ENCODE results near the gene MAP2K6.

The MAP2K6 gene

DNA sequence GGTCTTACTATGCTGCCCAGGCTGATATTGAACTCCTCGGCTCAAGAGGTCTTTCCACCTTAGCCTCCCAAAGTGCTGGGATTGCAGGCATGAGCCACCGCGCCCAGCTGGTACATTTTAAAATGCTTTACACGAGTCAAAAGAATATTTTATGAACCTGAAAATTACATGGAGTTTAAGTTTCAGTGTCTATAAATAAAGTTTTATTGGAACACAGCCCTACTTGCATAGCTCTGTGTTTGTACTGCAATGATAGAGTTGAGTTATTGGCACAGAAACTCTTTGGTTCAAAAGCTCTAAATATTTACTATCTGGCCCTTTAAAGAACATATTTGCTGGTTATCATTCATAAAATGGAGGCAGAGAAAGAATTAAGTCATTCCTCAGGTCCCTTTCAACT, 24.3 kb downstream of the MAP2K6 start:
- Histone ChIP-seq H3K9ac (no peak overlapping the region), H3K36me3 (ENCODE audit: insufficient read depth) (no peaks in the 10 kb centered on the region), H2AFZ (ENCODE audit: low read depth) (no peak overlapping the region), H4K20me1 (ENCODE audit: insufficient read depth) (no peaks in the 10 kb centered on the region), H3K27ac (no peak overlapping the region), H3K4me1 (ENCODE audit: low read depth, poor library complexity, severe bottlenecking) (no peaks in the 10 kb centered on the region), H3K4me3 (IDR thresholded peaks at IDR 0.05; ENCODE audit: insufficient read depth, low read depth, low read length) (no peak overlapping the region), H3K79me2 (ENCODE audit: insufficient read depth, low read depth) (no peaks in the 10 kb centered on the region), H3K4me2 (no peak overlapping the region), H3K27me3 (ENCODE audit: insufficient read depth, low read depth) (no peaks in the 10 kb centered on the region)
- TF ChIP-seq, protein P1, sequence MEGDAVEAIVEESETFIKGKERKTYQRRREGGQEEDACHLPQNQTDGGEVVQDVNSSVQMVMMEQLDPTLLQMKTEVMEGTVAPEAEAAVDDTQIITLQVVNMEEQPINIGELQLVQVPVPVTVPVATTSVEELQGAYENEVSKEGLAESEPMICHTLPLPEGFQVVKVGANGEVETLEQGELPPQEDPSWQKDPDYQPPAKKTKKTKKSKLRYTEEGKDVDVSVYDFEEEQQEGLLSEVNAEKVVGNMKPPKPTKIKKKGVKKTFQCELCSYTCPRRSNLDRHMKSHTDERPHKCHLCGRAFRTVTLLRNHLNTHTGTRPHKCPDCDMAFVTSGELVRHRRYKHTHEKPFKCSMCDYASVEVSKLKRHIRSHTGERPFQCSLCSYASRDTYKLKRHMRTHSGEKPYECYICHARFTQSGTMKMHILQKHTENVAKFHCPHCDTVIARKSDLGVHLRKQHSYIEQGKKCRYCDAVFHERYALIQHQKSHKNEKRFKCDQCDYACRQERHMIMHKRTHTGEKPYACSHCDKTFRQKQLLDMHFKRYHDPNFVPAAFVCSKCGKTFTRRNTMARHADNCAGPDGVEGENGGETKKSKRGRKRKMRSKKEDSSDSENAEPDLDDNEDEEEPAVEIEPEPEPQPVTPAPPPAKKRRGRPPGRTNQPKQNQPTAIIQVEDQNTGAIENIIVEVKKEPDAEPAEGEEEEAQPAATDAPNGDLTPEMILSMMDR (conservative IDR thresholded peaks at IDR 0.05; ENCODE audit: low read depth, low read length): no peak

DNA sequence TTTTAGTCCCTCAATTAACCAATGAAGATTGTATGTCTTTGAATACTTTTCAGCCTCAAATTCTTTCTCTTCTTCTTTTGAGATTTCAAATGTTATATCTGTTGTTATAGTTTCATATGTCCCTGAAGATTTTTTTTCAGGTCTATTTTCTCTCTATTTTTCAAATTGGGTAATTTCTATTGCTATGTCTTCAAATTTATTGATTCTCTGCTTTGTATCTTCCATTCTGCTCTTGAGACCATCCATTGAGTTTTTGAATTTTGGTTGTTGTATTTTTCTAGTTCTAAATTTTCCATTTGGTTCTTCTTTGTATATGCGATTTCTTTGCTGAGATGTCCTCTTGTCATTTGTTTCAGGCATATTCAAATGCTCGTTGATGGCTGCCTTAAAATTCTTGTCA, 26.7 kb downstream of the MAP2K6 start:
- Histone ChIP-seq H3K4me3 (IDR thresholded peaks at IDR 0.05; ENCODE audit: insufficient read depth, low read depth, low read length) (no peak overlapping the region), H3K27ac (no peak overlapping the region), H3K4me2 (no peak overlapping the region), H4K20me1 (ENCODE audit: insufficient read depth) (no peaks in the 10 kb centered on the region), H3K79me2 (ENCODE audit: insufficient read depth, low read depth) (no peaks in the 10 kb centered on the region), H3K9ac (no peak overlapping the region), H2AFZ (ENCODE audit: low read depth) (no peak overlapping the region), H3K27me3 (ENCODE audit: insufficient read depth, low read depth) (no peaks in the 10 kb centered on the region), H3K4me1 (ENCODE audit: low read depth, poor library complexity, severe bottlenecking) (no peaks in the 10 kb centered on the region), H3K36me3 (ENCODE audit: insufficient read depth) (no peaks in the 10 kb centered on the region)
- TF ChIP-seq, protein P1 (conservative IDR thresholded peaks at IDR 0.05; ENCODE audit: low read depth, low read length): no peak

DNA sequence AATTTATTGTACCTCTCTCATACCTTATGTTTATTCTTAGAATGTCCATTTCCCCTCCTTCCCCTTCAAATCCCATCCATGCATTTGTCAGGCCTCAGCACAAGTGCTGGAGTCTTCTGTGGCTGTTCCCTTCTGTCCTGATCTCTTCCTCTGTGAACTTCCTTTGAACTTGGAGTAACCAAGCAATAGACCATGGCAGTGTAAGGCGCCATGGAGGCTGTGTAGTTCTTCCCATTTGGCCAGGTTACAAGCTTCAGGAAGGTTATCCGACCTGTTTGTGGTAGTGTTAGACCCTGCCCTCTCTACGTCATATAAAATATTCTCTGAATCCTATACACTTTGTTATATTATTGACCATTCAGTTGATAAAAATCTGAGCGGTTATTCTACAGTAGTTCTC, 28.6 kb downstream of the MAP2K6 start:
- H3K9ac ChIP-seq: no peak overlapping the region
- no peaks in the 10 kb centered on the region for H4K20me1 ChIP-seq (ENCODE audit: insufficient read depth)
- H3K27me3 ChIP-seq (ENCODE audit: insufficient read depth, low read depth): no peaks in the 10 kb centered on the region
- H3K4me3 ChIP-seq (IDR thresholded peaks at IDR 0.05; ENCODE audit: insufficient read depth, low read depth, low read length): no peak overlapping the region
- TF ChIP-seq, protein P1 (conservative IDR thresholded peaks at IDR 0.05; ENCODE audit: low read depth, low read length): no peak
- no peaks in the 10 kb centered on the region for H3K4me1 ChIP-seq (ENCODE audit: low read depth, poor library complexity, severe bottlenecking)
- H2AFZ ChIP-seq (ENCODE audit: low read depth): no peak overlapping the region
- H3K4me2 ChIP-seq: no peak overlapping the region
- no peaks in the 10 kb centered on the region for H3K36me3 ChIP-seq (ENCODE audit: insufficient read depth)
- no peaks in the 10 kb centered on the region for H3K79me2 ChIP-seq (ENCODE audit: insufficient read depth, low read depth)
- H3K27ac ChIP-seq: no peak overlapping the region

DNA sequence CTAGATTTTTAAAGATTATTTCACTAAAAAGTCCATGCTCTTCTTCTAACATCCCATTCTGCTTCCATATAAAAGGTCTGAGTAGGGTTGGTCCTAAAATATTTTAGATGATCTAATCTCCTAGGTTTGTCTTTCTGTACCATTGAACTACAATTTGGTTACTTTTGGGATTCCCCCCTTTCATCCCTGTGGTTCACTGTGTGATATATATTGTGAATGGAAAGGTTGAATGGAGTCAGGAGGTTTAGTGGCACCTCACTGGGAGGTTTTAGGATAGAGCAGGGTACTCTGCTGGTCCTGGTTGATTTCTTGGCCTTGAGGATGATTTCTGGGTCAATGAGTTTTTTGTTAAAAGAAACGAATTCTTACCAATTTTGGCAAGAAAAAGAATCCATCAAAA, 29.5 kb downstream of the MAP2K6 start:
- no peaks in the 10 kb centered on the region for H4K20me1 ChIP-seq (ENCODE audit: insufficient read depth)
- H3K27me3 ChIP-seq (ENCODE audit: insufficient read depth, low read depth): no peaks in the 10 kb centered on the region
- H3K79me2 ChIP-seq (ENCODE audit: insufficient read depth, low read depth): no peaks in the 10 kb centered on the region
- H3K4me3 ChIP-seq (IDR thresholded peaks at IDR 0.05; ENCODE audit: insufficient read depth, low read depth, low read length): no peak overlapping the region
- H3K36me3 ChIP-seq (ENCODE audit: insufficient read depth): no peaks in the 10 kb centered on the region
- H3K4me1 ChIP-seq (ENCODE audit: low read depth, poor library complexity, severe bottlenecking): no peaks in the 10 kb centered on the region
- H3K27ac ChIP-seq: no peak overlapping the region
- no peak overlapping the region for H2AFZ ChIP-seq (ENCODE audit: low read depth)
- no peak overlapping the region for H3K9ac ChIP-seq
- TF ChIP-seq, protein P1 (conservative IDR thresholded peaks at IDR 0.05; ENCODE audit: low read depth, low read length): no peak
- no peak overlapping the region for H3K4me2 ChIP-seq

DNA sequence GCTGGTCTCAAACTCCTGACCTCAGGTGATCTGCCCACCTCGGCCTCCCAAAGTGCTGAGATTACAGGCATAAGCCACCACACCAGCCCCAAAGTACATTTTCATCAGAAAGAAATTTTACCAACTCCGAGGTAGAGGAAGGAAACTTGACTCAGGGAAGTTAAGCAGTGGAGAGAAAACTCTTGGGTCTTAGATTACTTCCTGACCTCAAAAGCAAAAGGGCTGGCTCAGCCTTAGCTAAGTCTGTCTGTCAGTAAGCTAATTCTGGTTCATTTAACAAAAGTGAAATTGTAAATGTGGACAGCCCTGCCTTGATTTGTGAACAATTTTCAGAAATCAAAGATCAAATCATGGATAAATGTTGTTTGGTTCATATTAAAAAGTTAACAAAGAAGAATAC, 30.6 kb downstream of the MAP2K6 start:
- Histone ChIP-seq H3K27me3 (ENCODE audit: insufficient read depth, low read depth) (no peaks in the 10 kb centered on the region), H3K4me3 (IDR thresholded peaks at IDR 0.05; ENCODE audit: insufficient read depth, low read depth, low read length) (no peak overlapping the region), H3K4me2 (no peak overlapping the region), H4K20me1 (ENCODE audit: insufficient read depth) (no peaks in the 10 kb centered on the region), H3K4me1 (ENCODE audit: low read depth, poor library complexity, severe bottlenecking) (no peaks in the 10 kb centered on the region), H3K9ac (no peak overlapping the region), H3K27ac (no peak overlapping the region), H3K79me2 (ENCODE audit: insufficient read depth, low read depth) (no peaks in the 10 kb centered on the region), H2AFZ (ENCODE audit: low read depth) (no peak overlapping the region), H3K36me3 (ENCODE audit: insufficient read depth) (no peaks in the 10 kb centered on the region)
- TF ChIP-seq, protein P1 (conservative IDR thresholded peaks at IDR 0.05; ENCODE audit: low read depth, low read length): no peak
